ENCODE data around the gene BMI1. TPM values are rescaled to one million over a fixed set of nuclear protein-coding genes. Genes with fewer than 3 reads are reported as not detected.
A peak's percentile ranks its signal among the peaks of the same experiment; 100 is the strongest.

Gene BMI1
- total RNA-seq, 1 experiment from 2014 or later = 6.8 TPM

GRCh38 chr10:22333975-22334282 lies 13.0 kb downstream of the BMI1 start:
- DNase-seq = no peak
- H2BK120ac ChIP-seq (ENCODE audit: low read depth, low read length, poor library complexity, severe bottlenecking) = no peak overlapping the region
- no peak overlapping the region for H3K56ac ChIP-seq (ENCODE audit: insufficient read length, low read depth, low read length)
- H3K23ac ChIP-seq (ENCODE audit: insufficient read length, low read depth, low read length) = no peak overlapping the region
- H4K20me1 ChIP-seq (ENCODE audit: control insufficient read depth, insufficient read depth, insufficient read length) = no peaks in the 10 kb centered on the region
- H3K4ac ChIP-seq (ENCODE audit: low read depth, low read length) = no peak overlapping the region
- WGBS (ENCODE audit: extremely low coverage, insufficient read length, low lambda C conversion rate) = no CpG with 5 or more reads among the region's 16 CpGs
- no peak overlapping the region for H2AK5ac ChIP-seq (ENCODE audit: insufficient read length, low read length)
- no peak overlapping the region for H3K14ac ChIP-seq (ENCODE audit: insufficient read depth, low read length)
- no peak overlapping the region for H3K27ac Mint-ChIP-seq
- no peaks in the 10 kb centered on the region for H3K79me1 ChIP-seq (ENCODE audit: insufficient read depth, low read depth, low read length, poor library complexity, severe bottlenecking)
- H4K8ac ChIP-seq (replicated peaks; ENCODE audit: insufficient read length, low read depth, low read length) = no peak overlapping the region
- no peaks in the 10 kb centered on the region for H3K9me3 ChIP-seq (ENCODE audit: control insufficient read depth, low read depth, low read length)
- peaks cover 61% of the 10 kb centered on the region; the same call in 1 of the 2 replicates for H3K27me3 ChIP-seq (ENCODE audit: insufficient read depth, low read length)
- H3T11ph ChIP-seq (ENCODE audit: low read length) = no peak overlapping the region
- H3K9ac ChIP-seq (ENCODE audit: extremely low read depth, insufficient read length, low read length) = no peak overlapping the region
- no peak overlapping the region for H3K18ac ChIP-seq (ENCODE audit: insufficient read length, low read depth, low read length)
- no peak overlapping the region for H2BK5ac ChIP-seq (ENCODE audit: insufficient read length, low read length)
- H2BK15ac ChIP-seq (ENCODE audit: low read depth, low read length) = no peak overlapping the region
- peaks cover 99% of the 10 kb centered on the region for H3K27me3 Mint-ChIP-seq (ENCODE audit: low read depth)
- H3K23me2 ChIP-seq (ENCODE audit: insufficient read length, low read depth, low read length, poor library complexity, severe bottlenecking) = peaks cover 14% of the 10 kb centered on the region
- no peak overlapping the region for H4K5ac ChIP-seq (ENCODE audit: insufficient read length, low read depth, low read length)
- H3K9me3 Mint-ChIP-seq = no peaks in the 10 kb centered on the region; a peak in 3 of 5 replicates
- peaks cover 6 to 17% of the 10 kb centered on the region in 2 experiments for H3K4me1 Mint-ChIP-seq
- no peak overlapping the region for H2AFZ ChIP-seq (ENCODE audit: low read length)
- H3K4me1 ChIP-seq (ENCODE audit: insufficient read depth, low read length) = no peaks in the 10 kb centered on the region
- no peak overlapping the region for H3K27ac ChIP-seq (ENCODE audit: insufficient read length, low read depth, low read length)
- H2BK12ac ChIP-seq (ENCODE audit: insufficient read length, low read depth, low read length) = no peak overlapping the region
- peak overlapping the region; percentile 23 to 73 for H3K4me3 Mint-ChIP-seq
- H3K4me2 ChIP-seq (ENCODE audit: insufficient read depth, insufficient read length, low read length) = peak overlapping the region; percentile 38
- no peaks in the 10 kb centered on the region for H3K79me2 ChIP-seq (ENCODE audit: insufficient read depth, low read length)
- TF ChIP-seq CTCF (conservative IDR thresholded peaks at IDR 0.05) = no peak
- H4K91ac ChIP-seq (ENCODE audit: insufficient read length, low read depth, low read length) = no peak overlapping the region
- H2BK20ac ChIP-seq (ENCODE audit: low read depth, low read length, poor library complexity, severe bottlenecking) = no peak overlapping the region
- 0 out of 7 replicates have a peak, but pooled peaks cover 0 to 5% (median 0%) of the 10 kb centered on the region in 3 experiments for H3K36me3 Mint-ChIP-seq (ENCODE audit: insufficient read depth in 1 of 3, low read depth in 3 of 3)
